RKO (cell line): ENCODE data around the gene CAV1.
A peak's percentile ranks its signal among the peaks of the same experiment; 100 is the strongest.

Source experiments
- DNase-seq: peaks from one replicate; pipeline ENCODE4 v3.0.0-alpha.2; 2016; ENCODE audit warnings: low spot score

The CAV1 gene

GRCh38 chr7:116530107-116530820 lies 5.4 kb downstream of the CAV1 start:
- no peak for DNase-seq

- DNase-seq = no peak
Measured at GRCh38 chr7:116532102-116532688, 7.4 kb downstream of the CAV1 start.

- no peak for DNase-seq
Measured at GRCh38 chr7:116534790-116535189, 10.0 kb downstream of the CAV1 start.

GRCh38 chr7:116535416-116535815 lies 10.6 kb downstream of the CAV1 start:
- DNase-seq = no peak

GRCh38 chr7:116538138-116538537 lies 13.3 kb downstream of the CAV1 start:
- DNase-seq = no peak

GRCh38 chr7:116539879-116540278 lies 15.0 kb downstream of the CAV1 start:
- no peak for DNase-seq

- no peak for DNase-seq
Measured at GRCh38 chr7:116540743-116541142, 15.9 kb downstream of the CAV1 start.

- DNase-seq = no peak
Measured at GRCh38 chr7:116541951-116542350, 17.1 kb downstream of the CAV1 start.

- DNase-seq = no peak
Measured at GRCh38 chr7:116542618-116543017, 17.8 kb downstream of the CAV1 start.

GRCh38 chr7:116543664-116544063 lies 18.8 kb downstream of the CAV1 start:
- DNase-seq = peak; percentile 46

GRCh38 chr7:116544487-116544886 lies 19.7 kb downstream of the CAV1 start:
- DNase-seq = no peak

- no peak for DNase-seq
Measured at GRCh38 chr7:116545411-116545993, 20.7 kb downstream of the CAV1 start.

GRCh38 chr7:116546054-116546453 lies 21.2 kb downstream of the CAV1 start:
- DNase-seq = no peak

GRCh38 chr7:116546916-116547315 lies 22.1 kb downstream of the CAV1 start:
- no peak for DNase-seq

- peak; percentile 58 for DNase-seq
Measured at GRCh38 chr7:116547347-116547746, 22.5 kb downstream of the CAV1 start.

GRCh38 chr7:116548506-116548905 lies 23.7 kb downstream of the CAV1 start:
- no peak for DNase-seq

GRCh38 chr7:116549370-116549769 lies 24.5 kb downstream of the CAV1 start:
- DNase-seq = no peak

- DNase-seq = no peak
Measured at GRCh38 chr7:116551692-116552091, 26.9 kb downstream of the CAV1 start.

GRCh38 chr7:116552602-116553001 lies 27.8 kb downstream of the CAV1 start:
- DNase-seq = peak; percentile 38

- no peak for DNase-seq
Measured at GRCh38 chr7:116553168-116553964, 28.5 kb downstream of the CAV1 start.

- no peak for DNase-seq
Measured at GRCh38 chr7:116554436-116554835, 29.6 kb downstream of the CAV1 start.

GRCh38 chr7:116554911-116555310 lies 30.1 kb downstream of the CAV1 start:
- no peak for DNase-seq
